GM12873 (cell line): ENCODE measurements around the gene CERCAM.

ENCODE experiments used
- TF ChIP-seq, protein P1 (sequence below): IDR thresholded peaks from 2 replicates; pipeline ENCODE4 v1.5.1; 2012; ENCODE audit warnings: low read depth, mild to moderate bottlenecking, moderate library complexity, low read length, control low read depth; ENCODE audit not compliant: insufficient read depth; ENCODE audit errors: missing control alignments

Gene CERCAM

DNA sequence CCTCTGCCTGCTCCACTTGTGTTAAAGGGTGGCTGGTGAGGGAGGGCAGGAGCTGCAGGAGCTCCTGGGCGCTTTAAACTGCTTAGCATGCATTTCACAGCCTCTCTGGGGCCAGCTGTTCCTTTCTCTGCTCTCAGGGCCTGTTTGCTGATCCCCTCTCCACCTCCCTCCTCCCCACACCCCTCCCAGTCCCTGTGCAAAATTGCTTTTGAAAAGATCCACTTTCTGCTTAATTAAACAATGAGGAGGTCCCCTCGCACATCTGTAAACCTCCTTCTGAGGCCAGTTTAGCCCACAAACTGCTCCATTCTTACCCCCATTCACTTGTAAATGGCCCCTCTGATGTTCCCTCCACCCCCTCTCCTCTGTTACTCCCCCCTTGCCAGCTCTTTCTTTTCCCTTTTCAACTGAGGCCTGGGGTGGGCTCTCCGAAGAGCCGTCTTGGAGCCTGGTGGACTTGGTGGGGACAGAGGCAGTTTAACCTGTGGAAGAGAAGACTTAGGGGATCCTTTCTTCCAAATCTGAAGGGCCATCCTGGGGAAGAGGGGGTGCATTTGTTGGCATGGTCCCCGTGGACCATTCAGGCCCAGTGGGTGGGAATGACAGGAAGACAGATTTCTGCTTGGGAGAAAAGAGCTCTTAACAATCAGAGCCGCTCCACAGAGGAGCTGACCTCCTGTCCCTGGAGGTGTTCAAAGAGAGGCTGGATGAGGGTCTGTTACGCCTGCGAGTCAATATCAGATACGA is 37.5 kb upstream of the CERCAM start:
- TF ChIP-seq, protein P1, sequence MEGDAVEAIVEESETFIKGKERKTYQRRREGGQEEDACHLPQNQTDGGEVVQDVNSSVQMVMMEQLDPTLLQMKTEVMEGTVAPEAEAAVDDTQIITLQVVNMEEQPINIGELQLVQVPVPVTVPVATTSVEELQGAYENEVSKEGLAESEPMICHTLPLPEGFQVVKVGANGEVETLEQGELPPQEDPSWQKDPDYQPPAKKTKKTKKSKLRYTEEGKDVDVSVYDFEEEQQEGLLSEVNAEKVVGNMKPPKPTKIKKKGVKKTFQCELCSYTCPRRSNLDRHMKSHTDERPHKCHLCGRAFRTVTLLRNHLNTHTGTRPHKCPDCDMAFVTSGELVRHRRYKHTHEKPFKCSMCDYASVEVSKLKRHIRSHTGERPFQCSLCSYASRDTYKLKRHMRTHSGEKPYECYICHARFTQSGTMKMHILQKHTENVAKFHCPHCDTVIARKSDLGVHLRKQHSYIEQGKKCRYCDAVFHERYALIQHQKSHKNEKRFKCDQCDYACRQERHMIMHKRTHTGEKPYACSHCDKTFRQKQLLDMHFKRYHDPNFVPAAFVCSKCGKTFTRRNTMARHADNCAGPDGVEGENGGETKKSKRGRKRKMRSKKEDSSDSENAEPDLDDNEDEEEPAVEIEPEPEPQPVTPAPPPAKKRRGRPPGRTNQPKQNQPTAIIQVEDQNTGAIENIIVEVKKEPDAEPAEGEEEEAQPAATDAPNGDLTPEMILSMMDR: no peak

DNA sequence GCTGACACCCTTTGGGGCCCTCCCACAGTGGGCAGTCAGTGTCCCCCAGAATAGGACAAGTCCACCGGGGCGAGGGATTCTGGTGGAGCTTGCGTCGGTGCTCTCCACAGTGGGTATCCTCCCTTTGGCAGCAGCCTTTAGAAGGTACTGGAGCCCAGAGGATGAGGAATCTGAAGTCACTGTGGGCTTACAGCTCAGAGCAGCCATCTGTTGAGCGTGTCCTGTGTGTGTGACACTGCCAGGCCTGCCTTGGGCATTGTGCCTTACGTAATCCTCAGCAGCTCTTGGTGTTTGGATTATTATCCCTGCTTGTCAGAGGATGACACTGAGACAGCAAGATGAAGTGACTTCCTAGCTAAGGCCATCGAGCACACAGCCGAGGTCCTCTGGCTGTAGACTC is 36.9 kb upstream of the CERCAM start:
- TF ChIP-seq, protein P1: no peak

DNA sequence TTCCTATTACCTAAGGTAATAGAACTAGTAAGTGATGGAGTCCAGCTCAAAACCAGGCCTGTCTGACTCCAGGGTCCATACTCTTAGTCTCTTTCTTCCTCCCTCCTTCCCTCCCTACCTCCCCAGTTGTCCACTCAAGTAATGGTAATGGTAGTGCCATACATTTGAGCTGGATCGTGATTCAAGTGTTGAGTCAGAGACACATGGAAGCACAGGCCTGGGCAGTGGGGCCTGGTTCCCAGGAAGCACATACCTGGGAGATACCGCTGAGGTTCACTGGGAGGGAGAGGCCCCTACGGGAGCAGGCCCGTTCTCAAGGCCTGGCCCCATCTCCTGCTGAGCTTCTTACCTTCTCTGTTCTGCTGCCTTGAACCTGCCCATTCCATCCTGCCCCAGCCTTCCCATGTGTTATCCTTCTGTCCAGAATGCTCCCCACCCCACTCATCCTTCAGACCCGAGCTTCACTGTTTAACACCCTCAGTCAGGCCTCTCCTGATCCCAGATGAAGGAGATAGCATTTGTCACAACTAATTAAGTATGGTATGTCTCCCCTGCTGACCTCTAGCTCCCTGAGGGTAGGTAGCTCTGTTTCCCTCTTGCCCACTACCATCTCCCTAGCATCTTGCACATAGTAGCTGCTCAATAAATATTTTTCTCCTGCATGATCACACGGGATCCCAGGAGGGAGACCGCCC is 35.7 kb upstream of the CERCAM start:
- TF ChIP-seq, protein P1: no peak

DNA sequence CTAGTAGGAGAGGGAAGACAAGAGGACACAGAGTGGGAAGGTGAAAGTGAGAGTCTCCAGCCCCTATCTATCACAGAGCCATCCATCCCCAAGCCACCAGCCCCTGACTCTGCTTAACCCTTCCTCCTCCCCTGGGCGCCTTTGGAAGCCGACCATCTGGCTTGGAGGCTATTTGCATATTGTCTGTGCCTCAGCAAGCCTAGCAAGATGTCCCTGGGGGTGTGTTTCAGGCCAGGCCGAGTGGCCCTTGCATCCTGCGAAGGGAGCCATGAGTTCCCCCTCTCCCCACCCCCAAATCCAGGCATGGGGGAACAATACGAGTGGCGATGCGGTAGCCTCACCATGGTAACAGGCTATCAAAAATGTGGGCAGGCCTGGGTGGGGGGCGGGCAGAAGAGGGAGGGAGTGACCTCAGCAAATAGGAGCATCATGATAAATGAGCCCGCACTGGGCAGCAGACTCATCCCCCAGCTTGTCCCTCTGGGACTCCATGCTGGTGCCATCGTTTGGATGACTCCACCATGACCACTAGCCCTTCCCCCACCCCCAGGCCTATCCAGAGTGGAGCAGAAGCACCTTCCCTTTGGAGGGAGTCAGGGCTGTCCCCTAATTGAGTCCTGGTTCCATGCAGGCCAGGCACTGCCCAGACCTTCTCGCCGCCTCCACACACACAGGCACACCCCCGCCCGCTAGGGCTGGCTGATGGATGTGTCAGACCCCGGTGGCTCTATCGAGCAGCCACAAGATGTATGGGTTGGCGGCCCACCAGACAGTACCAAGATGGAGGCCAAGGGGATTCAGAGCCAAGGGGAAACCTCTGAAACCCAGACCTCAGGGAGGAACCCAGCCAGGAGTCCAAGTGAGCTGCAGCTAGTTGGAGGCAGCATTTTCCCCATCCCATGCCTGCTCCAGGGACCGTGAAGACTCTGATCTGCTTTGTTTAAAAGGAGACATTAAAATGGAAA is 34.9 kb upstream of the CERCAM start:
- TF ChIP-seq, protein P1: no peak

DNA sequence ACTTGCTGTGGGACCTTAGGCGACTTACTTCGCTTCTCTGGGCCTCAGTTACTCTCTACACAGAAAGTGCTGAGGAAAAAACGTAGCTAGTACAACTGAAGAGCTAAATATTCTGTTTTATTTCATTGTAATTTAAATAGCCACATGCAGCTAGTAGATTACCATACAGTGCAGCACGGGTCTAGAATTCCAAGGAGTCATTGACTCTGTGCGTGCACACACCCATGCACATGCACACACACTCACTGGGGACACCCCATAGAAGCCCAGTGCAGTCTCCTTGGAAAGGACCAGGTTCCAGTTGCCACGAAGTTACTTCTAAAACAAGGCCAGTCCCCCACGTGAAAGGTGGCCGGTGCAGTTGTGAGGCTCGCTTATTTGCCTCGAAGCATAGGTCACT is 32.5 kb upstream of the CERCAM start:
- TF ChIP-seq, protein P1: no peak

DNA sequence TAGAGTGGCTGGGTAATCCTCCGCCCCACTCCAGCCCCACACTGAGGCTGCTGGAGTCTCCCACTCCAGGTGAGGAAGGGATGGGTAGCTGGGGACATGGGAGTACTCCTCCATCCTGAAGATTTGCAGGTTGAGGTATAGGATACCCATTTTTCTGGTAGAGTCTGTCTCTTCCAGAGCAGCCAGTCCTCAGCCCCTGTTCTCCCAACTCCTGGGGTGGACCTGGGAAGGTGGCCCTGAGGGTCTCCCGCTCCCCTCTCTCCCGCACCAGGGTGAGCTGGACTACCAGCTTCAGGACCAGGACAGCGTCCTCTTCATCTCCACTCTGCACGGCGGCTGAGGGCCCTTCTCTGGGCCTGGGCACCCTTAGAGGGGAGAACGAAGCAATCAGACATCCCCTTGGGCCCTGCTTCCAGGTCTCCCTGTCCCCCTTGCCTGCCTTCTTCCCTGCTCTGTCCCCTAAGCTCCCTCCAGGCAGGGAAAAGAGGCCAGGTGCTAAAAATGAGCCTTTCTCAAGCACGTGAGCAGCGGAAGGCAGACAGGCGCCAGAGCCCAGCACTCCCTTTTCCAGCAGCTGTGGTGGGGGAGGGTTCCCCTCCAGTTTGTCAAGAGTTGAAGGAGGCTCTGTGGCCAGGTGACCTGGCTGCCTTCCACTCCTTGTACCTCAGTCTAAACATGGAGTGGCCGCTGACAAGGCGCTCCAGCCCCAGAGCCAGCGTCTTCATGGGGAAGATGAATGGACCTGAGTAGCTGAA is 31.1 kb upstream of the CERCAM start:
- TF ChIP-seq, protein P1: no peak
